Measurements from ENCODE around the gene SEPSECS.

SEPSECS gene

GRCh38 chr4:25106363-25107151 lies 53.7 kb downstream of the SEPSECS start:
- no peak for FAIRE-seq
- DNase-seq (ENCODE audit: insufficient read length) = no peak
- TF ChIP-seq POLR2A (IDR thresholded peaks at IDR 0.05; ENCODE audit: low read depth, low read length) = no peak
- no peak for TF ChIP-seq POLR2AphosphoS5 (IDR thresholded peaks at IDR 0.05; ENCODE audit: low read depth, low read length)
- TF ChIP-seq TAF1 (IDR thresholded peaks at IDR 0.05; ENCODE audit: borderline replicate concordance, low read depth, low read length) = no peak

GRCh38 chr4:25104591-25104990 lies 55.7 kb downstream of the SEPSECS start:
- TF ChIP-seq TAF1 (IDR thresholded peaks at IDR 0.05; ENCODE audit: borderline replicate concordance, low read depth, low read length) (no peak), POLR2A (IDR thresholded peaks at IDR 0.05; ENCODE audit: low read depth, low read length) (no peak), POLR2AphosphoS5 (IDR thresholded peaks at IDR 0.05; ENCODE audit: low read depth, low read length) (no peak)
- no peak for FAIRE-seq

GRCh38 chr4:25103418-25103817 lies 56.8 kb downstream of the SEPSECS start:
- FAIRE-seq (no peak), DNase-seq (ENCODE audit: insufficient read length) (no peak)
- TF ChIP-seq POLR2A (IDR thresholded peaks at IDR 0.05; ENCODE audit: low read depth, low read length) (no peak), POLR2AphosphoS5 (IDR thresholded peaks at IDR 0.05; ENCODE audit: low read depth, low read length) (no peak), TAF1 (IDR thresholded peaks at IDR 0.05; ENCODE audit: borderline replicate concordance, low read depth, low read length) (no peak)

More at GRCh38 chr4:25104591-25104990, 55.7 kb downstream of the SEPSECS start:
- DNase-seq (ENCODE audit: insufficient read length) = no peak

- DNase-seq (ENCODE audit: insufficient read length) (no peak), FAIRE-seq (no peak)
- TF ChIP-seq POLR2A (IDR thresholded peaks at IDR 0.05; ENCODE audit: low read depth, low read length) (no peak), TAF1 (IDR thresholded peaks at IDR 0.05; ENCODE audit: borderline replicate concordance, low read depth, low read length) (no peak), POLR2AphosphoS5 (IDR thresholded peaks at IDR 0.05; ENCODE audit: low read depth, low read length) (no peak)
These were observed 58.4 kb downstream of the SEPSECS start for GRCh38 chr4:25101836-25102235.

GRCh38 chr4:25100710-25101109 lies 59.5 kb downstream of the SEPSECS start:
- FAIRE-seq = no peak
- TF ChIP-seq POLR2AphosphoS5 (IDR thresholded peaks at IDR 0.05; ENCODE audit: low read depth, low read length) = no peak
- no peak for TF ChIP-seq POLR2A (IDR thresholded peaks at IDR 0.05; ENCODE audit: low read depth, low read length)
- no peak for TF ChIP-seq TAF1 (IDR thresholded peaks at IDR 0.05; ENCODE audit: borderline replicate concordance, low read depth, low read length)
- no peak for DNase-seq (ENCODE audit: insufficient read length)

GRCh38 chr4:25100021-25100555 lies 60.2 kb downstream of the SEPSECS start:
- DNase-seq (ENCODE audit: insufficient read length) = no peak
- no peak for FAIRE-seq
- TF ChIP-seq POLR2AphosphoS5 (IDR thresholded peaks at IDR 0.05; ENCODE audit: low read depth, low read length) (no peak), TAF1 (IDR thresholded peaks at IDR 0.05; ENCODE audit: borderline replicate concordance, low read depth, low read length) (no peak), POLR2A (IDR thresholded peaks at IDR 0.05; ENCODE audit: low read depth, low read length) (no peak)

GRCh38 chr4:25098964-25099891 lies 61.0 kb downstream of the SEPSECS start:
- FAIRE-seq = no peak
- TF ChIP-seq POLR2AphosphoS5 (IDR thresholded peaks at IDR 0.05; ENCODE audit: low read depth, low read length) (no peak), TAF1 (IDR thresholded peaks at IDR 0.05; ENCODE audit: borderline replicate concordance, low read depth, low read length) (no peak), POLR2A (IDR thresholded peaks at IDR 0.05; ENCODE audit: low read depth, low read length) (no peak)
- no peak for DNase-seq (ENCODE audit: insufficient read length)

GRCh38 chr4:25096981-25097443 lies 63.2 kb downstream of the SEPSECS start:
- no peak for DNase-seq (ENCODE audit: insufficient read length)
- no peak for FAIRE-seq
- no peak for TF ChIP-seq POLR2AphosphoS5 (IDR thresholded peaks at IDR 0.05; ENCODE audit: low read depth, low read length)
- TF ChIP-seq POLR2A (IDR thresholded peaks at IDR 0.05; ENCODE audit: low read depth, low read length) = no peak
- no peak for TF ChIP-seq TAF1 (IDR thresholded peaks at IDR 0.05; ENCODE audit: borderline replicate concordance, low read depth, low read length)

GRCh38 chr4:25096251-25096980 lies 63.8 kb downstream of the SEPSECS start:
- FAIRE-seq (no peak), DNase-seq (ENCODE audit: insufficient read length) (no peak)
- TF ChIP-seq POLR2A (IDR thresholded peaks at IDR 0.05; ENCODE audit: low read depth, low read length) = no peak
- no peak for TF ChIP-seq POLR2AphosphoS5 (IDR thresholded peaks at IDR 0.05; ENCODE audit: low read depth, low read length)
- no peak for TF ChIP-seq TAF1 (IDR thresholded peaks at IDR 0.05; ENCODE audit: borderline replicate concordance, low read depth, low read length)

GRCh38 chr4:25095837-25096236 lies 64.4 kb downstream of the SEPSECS start:
- FAIRE-seq (no peak), DNase-seq (ENCODE audit: insufficient read length) (no peak)
- TF ChIP-seq POLR2AphosphoS5 (IDR thresholded peaks at IDR 0.05; ENCODE audit: low read depth, low read length) = no peak

GRCh38 chr4:25092139-25092538 lies 68.1 kb downstream of the SEPSECS start:
- DNase-seq (ENCODE audit: insufficient read length) = no peak
- TF ChIP-seq POLR2A (IDR thresholded peaks at IDR 0.05; ENCODE audit: low read depth, low read length) (no peak), TAF1 (IDR thresholded peaks at IDR 0.05; ENCODE audit: borderline replicate concordance, low read depth, low read length) (no peak), POLR2AphosphoS5 (IDR thresholded peaks at IDR 0.05; ENCODE audit: low read depth, low read length) (no peak)
- no peak for FAIRE-seq

All from GM12892 (cell line).